Retinal pigment epithelial cell (primary cell): ENCODE data around the gene MRPS31.

ENCODE experiments used
- DNase-seq: peaks from one replicate; pipeline ENCODE4 v3.0.0-alpha.2; 2010; ENCODE audit warnings: low read depth
- H3K4me3 ChIP-seq: 2 replicates; pipeline ENCODE4 v1.5.1; 2011; ENCODE audit warnings: mild to moderate bottlenecking, low read length, control low read depth, moderate library complexity
- TF ChIP-seq, protein P1 (sequence below): conservative IDR thresholded peaks from 2 replicates; pipeline ENCODE4 v1.5.1; 2011; ENCODE audit warnings: low read depth, low read length, control low read depth, inconsistent platforms

MRPS31 gene

DNA sequence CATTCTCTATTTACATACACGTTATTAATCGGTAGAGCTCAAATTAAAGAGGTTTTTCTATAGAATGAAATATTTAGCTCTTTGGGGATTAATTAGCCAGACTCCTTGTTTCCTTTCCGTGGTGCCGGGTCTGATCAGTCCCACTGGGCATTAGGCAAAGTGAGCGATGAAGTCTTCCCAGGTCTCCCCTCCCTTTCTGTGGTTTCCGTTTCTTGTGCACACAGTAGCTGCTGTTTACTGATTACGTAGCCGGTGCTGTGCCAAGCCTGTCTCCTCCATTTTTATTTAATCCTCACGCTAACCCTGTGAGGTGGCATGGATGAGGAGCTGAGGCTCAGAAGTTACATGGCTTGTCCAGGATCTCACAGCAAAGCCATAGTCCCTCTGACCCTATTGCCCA, 27.4 kb upstream of the MRPS31 start:
- TF ChIP-seq, protein P1, sequence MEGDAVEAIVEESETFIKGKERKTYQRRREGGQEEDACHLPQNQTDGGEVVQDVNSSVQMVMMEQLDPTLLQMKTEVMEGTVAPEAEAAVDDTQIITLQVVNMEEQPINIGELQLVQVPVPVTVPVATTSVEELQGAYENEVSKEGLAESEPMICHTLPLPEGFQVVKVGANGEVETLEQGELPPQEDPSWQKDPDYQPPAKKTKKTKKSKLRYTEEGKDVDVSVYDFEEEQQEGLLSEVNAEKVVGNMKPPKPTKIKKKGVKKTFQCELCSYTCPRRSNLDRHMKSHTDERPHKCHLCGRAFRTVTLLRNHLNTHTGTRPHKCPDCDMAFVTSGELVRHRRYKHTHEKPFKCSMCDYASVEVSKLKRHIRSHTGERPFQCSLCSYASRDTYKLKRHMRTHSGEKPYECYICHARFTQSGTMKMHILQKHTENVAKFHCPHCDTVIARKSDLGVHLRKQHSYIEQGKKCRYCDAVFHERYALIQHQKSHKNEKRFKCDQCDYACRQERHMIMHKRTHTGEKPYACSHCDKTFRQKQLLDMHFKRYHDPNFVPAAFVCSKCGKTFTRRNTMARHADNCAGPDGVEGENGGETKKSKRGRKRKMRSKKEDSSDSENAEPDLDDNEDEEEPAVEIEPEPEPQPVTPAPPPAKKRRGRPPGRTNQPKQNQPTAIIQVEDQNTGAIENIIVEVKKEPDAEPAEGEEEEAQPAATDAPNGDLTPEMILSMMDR, result no peak
- no peak overlapping the region for H3K4me3 ChIP-seq
- DNase-seq, result no peak

DNA sequence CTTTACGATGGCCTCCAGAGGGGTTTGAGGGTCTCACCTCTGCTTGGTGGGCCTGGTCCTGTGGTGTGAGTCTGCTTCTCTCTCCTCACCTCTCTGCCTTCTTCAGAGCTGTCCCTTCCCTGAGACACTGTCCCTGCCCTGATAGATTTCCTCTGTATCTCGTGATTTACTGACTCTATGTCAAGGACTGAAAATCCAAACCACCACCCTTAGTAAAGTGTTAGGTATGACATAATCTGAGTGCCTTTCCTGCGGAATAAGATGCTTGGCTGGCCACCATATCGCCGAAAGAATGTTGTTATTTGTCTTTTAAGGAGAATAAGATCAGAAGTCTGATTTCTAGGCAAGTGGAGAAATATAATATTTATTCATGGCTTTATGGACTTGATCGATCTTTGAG, 25.7 kb upstream of the MRPS31 start:
- no peak for DNase-seq
- H3K4me3 ChIP-seq, result no peak overlapping the region
- TF ChIP-seq, protein P1, result no peak

DNA sequence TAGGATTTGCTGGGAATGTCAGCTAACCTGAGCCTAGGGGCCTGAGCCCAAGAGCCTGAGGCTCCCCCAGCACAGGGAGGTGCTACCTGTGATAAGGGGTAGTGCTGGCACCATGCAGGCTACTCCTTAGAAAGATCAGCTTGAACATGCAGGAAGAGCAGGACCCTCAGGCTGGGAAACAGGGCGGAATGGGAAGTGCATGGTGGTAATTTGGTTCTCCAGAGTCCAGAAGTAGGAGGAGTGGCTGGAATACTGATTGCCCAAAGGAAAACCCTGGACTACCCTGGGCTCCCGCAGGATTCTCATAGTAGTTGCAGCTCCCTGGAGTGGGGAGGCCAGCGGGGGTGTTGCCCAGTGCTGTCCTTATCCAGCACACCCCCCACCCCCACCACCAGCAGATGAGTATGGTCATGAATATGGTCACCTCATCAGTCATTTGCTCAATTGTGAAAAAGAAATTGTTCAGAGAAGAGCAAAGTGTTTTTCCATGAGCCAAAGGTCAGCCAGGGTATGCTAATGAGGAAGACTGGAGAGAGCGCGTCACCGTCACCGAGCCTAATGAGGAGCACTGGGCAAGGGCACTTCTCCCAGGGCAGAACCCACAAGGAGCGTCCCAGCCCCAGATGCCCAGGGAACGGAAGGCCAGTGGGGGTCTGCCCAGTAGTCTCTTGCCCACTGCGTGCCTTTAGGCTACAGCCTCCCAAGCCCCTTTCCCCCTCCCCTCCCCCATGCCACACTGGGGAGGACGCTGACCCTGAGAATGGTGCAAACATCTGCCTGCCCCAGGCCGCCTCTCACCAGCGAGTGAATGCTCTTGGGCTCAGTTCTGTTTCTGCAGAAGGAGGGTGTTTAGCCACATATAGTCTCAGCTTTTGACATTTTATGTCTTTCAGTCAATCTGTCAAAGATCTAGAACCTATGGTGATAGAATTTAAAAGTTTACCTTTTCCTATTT, 23.7 kb upstream of the MRPS31 start:
- no peak for DNase-seq
- TF ChIP-seq, protein P1, result no peak

DNA sequence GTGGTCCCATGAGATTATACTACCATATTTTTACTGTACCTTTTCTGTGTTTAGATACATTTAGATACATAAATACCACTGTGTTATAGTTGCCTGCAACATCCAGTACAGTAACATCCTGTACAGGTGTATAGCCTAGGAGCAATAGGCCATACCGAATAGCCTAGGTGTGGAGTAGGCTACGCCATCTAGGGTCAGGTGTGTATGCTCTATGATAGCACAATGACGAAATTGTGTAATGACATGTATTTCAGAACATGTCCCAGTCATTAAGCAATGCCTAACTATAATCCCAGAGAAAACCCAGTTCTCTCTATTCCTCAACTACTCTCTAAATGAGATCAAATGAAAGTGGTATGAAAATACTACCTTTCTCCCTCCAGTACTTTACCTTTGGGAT, 22.3 kb upstream of the MRPS31 start:
- H3K4me3 ChIP-seq, result no peak overlapping the region
- DNase-seq, result no peak
- TF ChIP-seq, protein P1, result no peak

More for the DNA sequence above, 23.7 kb upstream of the MRPS31 start:
- no peak overlapping the region for H3K4me3 ChIP-seq

DNA sequence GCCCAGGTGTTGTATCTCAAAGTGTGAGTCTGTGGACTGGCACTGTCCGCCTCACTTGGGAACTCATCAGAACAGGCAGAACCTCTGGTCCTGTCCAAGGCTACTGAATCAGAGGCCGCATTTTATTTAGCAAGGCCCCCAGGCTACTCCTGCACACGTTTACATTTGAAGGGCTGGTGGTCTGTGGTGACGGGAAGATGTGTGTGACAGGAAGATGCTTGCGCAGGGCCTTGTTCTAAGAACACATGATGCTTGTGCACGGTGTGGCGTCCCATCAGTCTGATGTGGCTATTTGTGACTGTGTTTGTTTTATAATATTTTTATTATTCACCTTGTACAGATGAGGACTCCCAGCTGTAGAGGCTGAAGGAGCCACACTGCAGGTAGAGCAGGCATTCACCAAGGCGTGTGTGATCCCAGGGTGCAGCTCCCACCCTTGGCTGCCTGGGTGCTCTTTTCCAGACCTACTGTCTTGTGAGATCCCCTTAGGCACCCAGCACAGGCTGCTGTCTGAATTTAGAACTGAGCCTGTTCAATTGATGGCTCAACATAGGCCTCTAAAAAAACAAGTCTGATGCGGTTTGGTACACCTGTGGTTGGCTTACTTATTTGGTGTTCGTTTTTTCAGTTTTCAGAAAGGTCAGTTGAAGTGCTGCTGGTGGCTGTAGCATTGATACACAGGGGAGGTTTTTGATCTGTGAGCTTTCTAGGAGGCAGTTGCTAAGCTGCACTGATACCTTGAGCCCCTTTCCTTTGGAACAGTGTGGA, 21.5 kb upstream of the MRPS31 start:
- TF ChIP-seq, protein P1, result no peak
- no peak for DNase-seq

DNA sequence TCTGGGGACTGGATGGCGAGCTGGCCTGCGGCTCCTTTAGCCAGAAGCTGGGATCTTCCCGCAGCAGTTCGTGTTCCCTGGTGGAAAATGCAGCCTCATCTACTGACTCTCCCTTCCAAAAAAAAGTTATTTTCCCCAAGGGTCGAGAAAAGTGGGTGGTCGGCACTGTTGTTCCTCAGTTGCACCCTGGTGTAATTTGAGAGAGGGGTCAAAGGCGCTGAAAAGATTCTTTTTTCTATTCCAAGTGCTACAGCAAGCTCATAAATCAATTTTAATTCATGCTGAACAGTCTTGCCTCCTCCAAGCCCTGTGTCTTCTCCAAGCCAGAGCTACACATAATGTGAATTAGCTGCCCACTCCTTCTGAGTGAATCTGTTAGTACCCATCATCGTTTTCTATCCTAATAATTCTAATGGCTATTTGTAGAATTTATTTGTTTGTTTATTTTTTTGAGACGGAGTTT, 19.2 kb upstream of the MRPS31 start:
- TF ChIP-seq, protein P1, result no peak
- DNase-seq, result no peak
- H3K4me3 ChIP-seq, result peak overlapping the region; percentile 73

More for the DNA sequence above, 21.5 kb upstream of the MRPS31 start:
- no peak overlapping the region for H3K4me3 ChIP-seq
